ENCODE measurements around the gene HS1BP3. TPM values are rescaled to one million over a fixed set of nuclear protein-coding genes. Genes with fewer than 3 reads are reported as not detected.
A peak's percentile ranks its signal among the peaks of the same experiment; 100 is the strongest.

HS1BP3 gene
- total and polyA plus RNA-seq, 2 of the 4 experiments (the other 2 are of a cell fraction): 9.0 to 14.8 TPM

GRCh38 chr2:20608666-20609348 is 42.1 kb downstream of the HS1BP3 start:
- no peak overlapping the region for H3K4ac ChIP-seq (ENCODE audit: low read depth, low read length)
- H3K9me3 ChIP-seq (ENCODE audit: control insufficient read depth, insufficient read depth, low read length): no peaks in the 10 kb centered on the region
- 100% methylated on average over 2 of the region's 7 CpGs; no CpG with 5 or more reads in 1 of the 2 experiments for WGBS, 2 experiments (ENCODE audit: extremely low coverage in 2 of 2, insufficient read length in 1 of 2)
- no peak overlapping the region for H2BK5ac ChIP-seq (ENCODE audit: low read depth, low read length, poor library complexity, severe bottlenecking)
- no peak overlapping the region for H2AK5ac ChIP-seq (ENCODE audit: low read depth, low read length)
- 0 out of 2 replicates have a peak overlapping the region, but pooled peaks have one; percentile 28 for H3K14ac ChIP-seq (replicated peaks; ENCODE audit: low read depth, low read length)
- H4K91ac ChIP-seq (ENCODE audit: insufficient read depth, low read depth, low read length): no peak overlapping the region
- BruUV-seq (replicated peaks): no TSS peak
- no peak overlapping the region for H3K18ac ChIP-seq (ENCODE audit: low read depth, low read length)
- intact Hi-C loops (cut with micrococcal nuclease): no loop called here
- H3K23ac ChIP-seq (ENCODE audit: low read depth, low read length): no peak overlapping the region
- peak; percentile 34 for DNase-seq
- H3K4me2 ChIP-seq (ENCODE audit: low read depth, low read length): no peak overlapping the region
- H2AFZ ChIP-seq (replicated peaks; ENCODE audit: low read length, poor library complexity): peak overlapping the region; percentile 16
- ChIA-PET CTCF (no interaction called here), POLR2A (ENCODE audit: unreplicated experiment) (no interaction called here)
- H3K4me1 ChIP-seq (ENCODE audit: control insufficient read depth, insufficient read depth, low read length): peaks cover 13% of the 10 kb centered on the region
- no peak overlapping the region for H2BK20ac ChIP-seq (ENCODE audit: low read depth, low read length)
- H4K20me1 ChIP-seq (ENCODE audit: insufficient read depth, low read length): no peaks in the 10 kb centered on the region
- H4K5ac ChIP-seq (ENCODE audit: low read depth, low read length): no peak overlapping the region
- H2AK9ac ChIP-seq (replicated peaks; ENCODE audit: low read depth, low read length, poor library complexity): no peak overlapping the region
- TF ChIP-seq RAD21 (IDR thresholded peaks at IDR 0.05; ENCODE audit: low read length): no peak
- peaks cover 0 to 7% of the 10 kb centered on the region in 2 experiments; a peak in 1 of 4 replicates for H3K79me1 ChIP-seq (ENCODE audit: low read depth in 1 of 2, low read length in 2 of 2)
- no peak overlapping the region for H3K9ac ChIP-seq (ENCODE audit: low read depth, low read length)
- dilution Hi-C loops (cut with HindIII; ENCODE audit: low sequenced_read_pairs, unreplicated experiment): no loop called here
- no peak overlapping the region for H4K8ac ChIP-seq (ENCODE audit: low read depth in 2 of 2, low read length in 2 of 2)
- H3K56ac ChIP-seq (ENCODE audit: extremely low read depth, insufficient read depth, low read length): no peak overlapping the region
- H3K9me1 ChIP-seq (ENCODE audit: insufficient read depth, low read length): peaks cover 15% of the 10 kb centered on the region
- H2BK120ac ChIP-seq (ENCODE audit: low read depth, low read length): no peak overlapping the region
- no peaks in the 10 kb centered on the region for H3K27me3 ChIP-seq (ENCODE audit: control insufficient read depth, insufficient read depth, low read length)
- H3K36me3 ChIP-seq (ENCODE audit: control insufficient read depth, insufficient read depth, low read length): no peaks in the 10 kb centered on the region
- no peak for ATAC-seq (ENCODE audit: low read depth)
- H2BK15ac ChIP-seq (ENCODE audit: low read depth, low read length): no peak overlapping the region
- in situ Hi-C loops (cut with MboI; ENCODE audit: low sequenced_read_pairs): no loop called here
- H3K27ac ChIP-seq (ENCODE audit: insufficient read depth, low read length): no peak overlapping the region
- H3K4me3 ChIP-seq (ENCODE audit: insufficient read depth, low read depth, low read length): no peak overlapping the region
